ENCODE results near the gene COL4A2. TPM values are rescaled to one million over a fixed set of nuclear protein-coding genes. Genes with fewer than 3 reads are reported as not detected.

The COL4A2 gene
- total RNA-seq, 4 donors from 2014 or later: 56.6 to 139 (median 89.1) TPM

DNA sequence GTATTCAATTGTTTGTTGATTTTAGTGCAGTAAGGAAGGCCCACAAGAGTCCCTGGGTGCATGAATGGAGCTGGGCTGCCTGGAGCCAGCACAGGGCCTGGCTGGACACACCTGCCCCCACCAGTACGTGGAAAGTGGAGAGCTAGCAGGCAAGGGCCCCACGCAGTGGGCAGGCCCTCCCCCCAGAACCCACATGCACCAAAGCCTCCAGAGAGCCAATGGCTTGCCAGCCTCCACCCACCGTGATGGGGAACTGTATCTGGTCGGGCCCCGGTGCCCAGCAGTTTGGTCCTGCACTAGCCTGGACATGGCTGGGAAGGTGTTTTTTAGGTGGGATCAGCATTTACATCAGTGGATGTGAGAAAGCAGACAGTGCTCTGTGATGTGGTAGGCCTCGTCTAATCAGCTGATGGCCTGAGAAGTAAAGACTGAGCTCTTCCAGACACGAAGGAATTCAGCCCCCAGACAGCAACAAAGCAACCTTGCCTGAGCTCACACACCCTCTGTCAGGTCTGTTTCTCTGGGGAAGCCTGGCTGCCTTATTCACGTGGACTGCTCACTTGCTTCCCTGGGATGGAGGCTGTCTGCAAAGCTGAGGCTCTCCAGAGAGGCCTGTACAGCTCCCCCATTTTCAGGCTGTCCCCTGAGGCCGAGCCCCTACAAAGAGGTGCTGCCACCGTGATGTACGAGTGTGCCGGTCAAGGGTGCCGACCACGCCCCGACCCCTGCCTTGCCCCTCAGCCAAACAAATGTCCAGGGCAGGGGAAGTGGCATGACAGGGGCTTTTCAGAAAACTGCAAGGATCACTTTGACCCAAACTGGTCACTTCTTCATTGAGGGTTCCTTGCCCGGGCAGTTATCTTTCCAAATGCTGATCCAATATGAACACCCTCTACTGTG is 226.9 kb downstream of the COL4A2 start:
- no peak for DNase-seq
- H3K9me3 ChIP-seq: no peaks in the 10 kb centered on the region
- no peaks in the 10 kb centered on the region for H3K27me3 ChIP-seq
- TF ChIP-seq POLR2A (IDR thresholded peaks at IDR 0.05): no peak
- TF ChIP-seq, protein P1, sequence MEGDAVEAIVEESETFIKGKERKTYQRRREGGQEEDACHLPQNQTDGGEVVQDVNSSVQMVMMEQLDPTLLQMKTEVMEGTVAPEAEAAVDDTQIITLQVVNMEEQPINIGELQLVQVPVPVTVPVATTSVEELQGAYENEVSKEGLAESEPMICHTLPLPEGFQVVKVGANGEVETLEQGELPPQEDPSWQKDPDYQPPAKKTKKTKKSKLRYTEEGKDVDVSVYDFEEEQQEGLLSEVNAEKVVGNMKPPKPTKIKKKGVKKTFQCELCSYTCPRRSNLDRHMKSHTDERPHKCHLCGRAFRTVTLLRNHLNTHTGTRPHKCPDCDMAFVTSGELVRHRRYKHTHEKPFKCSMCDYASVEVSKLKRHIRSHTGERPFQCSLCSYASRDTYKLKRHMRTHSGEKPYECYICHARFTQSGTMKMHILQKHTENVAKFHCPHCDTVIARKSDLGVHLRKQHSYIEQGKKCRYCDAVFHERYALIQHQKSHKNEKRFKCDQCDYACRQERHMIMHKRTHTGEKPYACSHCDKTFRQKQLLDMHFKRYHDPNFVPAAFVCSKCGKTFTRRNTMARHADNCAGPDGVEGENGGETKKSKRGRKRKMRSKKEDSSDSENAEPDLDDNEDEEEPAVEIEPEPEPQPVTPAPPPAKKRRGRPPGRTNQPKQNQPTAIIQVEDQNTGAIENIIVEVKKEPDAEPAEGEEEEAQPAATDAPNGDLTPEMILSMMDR (IDR thresholded peaks at IDR 0.05): no peak
- H3K36me3 ChIP-seq: peaks cover 0 to 7% (median 0%) of the 10 kb centered on the region in 3 donors
- peaks cover 0 to 18% (median 0%) of the 10 kb centered on the region in 4 donors for H3K4me1 ChIP-seq
- peak overlapping the region in 1 of 4 donors; percentile 8 for H3K27ac ChIP-seq
- H3K4me3 ChIP-seq: no peak overlapping the region

DNA sequence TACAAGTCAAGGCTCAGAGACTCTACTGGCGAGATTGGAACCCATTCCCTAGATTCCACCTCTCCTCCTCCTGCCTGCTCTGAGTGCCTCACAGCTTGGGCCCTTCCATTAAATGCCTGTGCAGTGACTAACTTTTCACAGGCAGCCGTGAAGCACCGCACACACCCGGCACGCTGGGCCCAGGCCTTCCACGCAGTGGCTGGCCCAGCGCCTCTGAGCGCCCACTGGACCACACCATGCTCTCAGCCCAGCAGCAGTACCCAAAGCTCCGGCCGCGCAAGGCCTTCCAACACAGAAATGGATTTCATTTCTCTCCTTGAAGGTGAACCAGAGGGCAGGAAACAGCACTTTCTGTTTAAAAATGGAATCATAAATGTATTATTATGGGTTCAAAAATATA is 228.4 kb downstream of the COL4A2 start:
- TF ChIP-seq POLR2A (IDR thresholded peaks at IDR 0.05): no peak
- TF ChIP-seq, protein P1 (IDR thresholded peaks at IDR 0.05): no peak
- Histone ChIP-seq H3K27ac (peak overlapping the region in 2 of 4 donors; percentile 31 to 47), H3K9me3 (no peaks in the 10 kb centered on the region), H3K4me1 (peaks cover 0 to 22% (median 0%) of the 10 kb centered on the region in 4 donors), H3K4me3 (no peak overlapping the region), H3K36me3 (peaks cover 0 to 7% (median 0%) of the 10 kb centered on the region in 3 donors), H3K27me3 (no peaks in the 10 kb centered on the region)
- no peak for DNase-seq

DNA sequence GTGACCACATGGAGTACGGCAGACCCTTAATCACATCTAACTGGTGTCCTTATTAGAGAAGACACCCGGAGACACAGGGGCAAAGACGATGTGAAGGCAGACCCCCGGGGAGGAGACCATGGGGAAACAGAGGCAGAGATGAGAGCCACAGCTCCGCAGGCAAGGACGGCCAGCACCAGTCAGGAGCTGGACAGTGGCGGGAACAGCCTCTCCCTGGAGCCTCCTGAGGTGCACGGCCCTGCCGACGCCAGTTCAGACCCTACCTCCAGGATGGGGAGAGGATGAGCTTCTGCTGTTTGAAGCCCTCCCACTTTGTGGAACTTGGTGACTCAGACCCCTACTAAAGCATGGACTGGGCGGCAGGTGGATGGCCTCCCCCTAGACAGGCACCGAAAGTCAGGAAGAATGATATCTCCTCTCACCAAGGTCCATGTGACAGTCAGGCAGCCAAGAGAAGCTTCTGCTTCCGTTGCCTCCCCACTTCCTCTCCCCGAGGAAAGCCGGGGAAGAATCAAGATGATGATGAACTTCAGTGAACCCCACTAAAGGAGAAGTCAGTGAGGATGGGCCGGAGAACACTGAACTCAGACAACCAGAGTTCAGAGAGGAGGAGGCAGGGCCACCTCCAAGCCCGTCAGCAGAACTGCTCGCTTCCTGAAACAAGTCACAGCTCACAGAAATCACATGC is 229.1 kb downstream of the COL4A2 start:
- TF ChIP-seq POLR2A (IDR thresholded peaks at IDR 0.05): no peak
- TF ChIP-seq, protein P1 (IDR thresholded peaks at IDR 0.05): no peak
- peaks cover 0 to 7% (median 0%) of the 10 kb centered on the region in 3 donors for H3K36me3 ChIP-seq
- peaks cover 0 to 27% (median 0%) of the 10 kb centered on the region in 4 donors for H3K4me1 ChIP-seq
- no peaks in the 10 kb centered on the region for H3K27me3 ChIP-seq
- peak overlapping the region in 2 of 4 donors; percentile 31 to 47 for H3K27ac ChIP-seq
- H3K9me3 ChIP-seq: no peaks in the 10 kb centered on the region
- peak in 2 of 3 donors; percentile 25 to 63 for DNase-seq
- no peak overlapping the region for H3K4me3 ChIP-seq

DNA sequence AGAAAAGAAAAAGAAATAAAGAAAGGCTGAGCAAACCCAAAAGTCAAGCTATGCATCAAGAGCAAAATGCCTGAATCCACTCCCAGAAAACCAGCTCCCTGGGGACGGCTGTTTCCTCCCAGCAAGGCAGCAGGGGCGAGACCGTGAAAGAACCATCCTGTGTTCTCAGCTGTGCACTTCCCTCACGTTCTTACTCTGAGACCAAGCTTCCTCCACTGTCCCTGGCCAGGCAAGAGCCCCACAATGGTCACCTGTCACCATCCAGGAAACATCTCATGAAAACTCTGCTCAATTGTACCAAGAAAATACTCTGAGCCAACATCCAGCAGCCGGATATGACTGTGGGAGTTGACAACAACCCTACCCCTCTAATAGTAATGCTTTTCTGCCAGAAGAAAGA is 231.5 kb downstream of the COL4A2 start:
- H3K27me3 ChIP-seq: no peaks in the 10 kb centered on the region
- H3K36me3 ChIP-seq: peaks cover 0 to 7% (median 0%) of the 10 kb centered on the region in 3 donors
- no peak for DNase-seq
- peaks cover 0 to 44% (median 0%) of the 10 kb centered on the region in 4 donors for H3K4me1 ChIP-seq
- no peaks in the 10 kb centered on the region for H3K9me3 ChIP-seq
- no peak overlapping the region for H3K4me3 ChIP-seq
- peak overlapping the region in 2 of 4 donors; percentile 57 to 76 for H3K27ac ChIP-seq
- TF ChIP-seq POLR2A (IDR thresholded peaks at IDR 0.05): no peak
- TF ChIP-seq, protein P1 (IDR thresholded peaks at IDR 0.05): no peak

DNA sequence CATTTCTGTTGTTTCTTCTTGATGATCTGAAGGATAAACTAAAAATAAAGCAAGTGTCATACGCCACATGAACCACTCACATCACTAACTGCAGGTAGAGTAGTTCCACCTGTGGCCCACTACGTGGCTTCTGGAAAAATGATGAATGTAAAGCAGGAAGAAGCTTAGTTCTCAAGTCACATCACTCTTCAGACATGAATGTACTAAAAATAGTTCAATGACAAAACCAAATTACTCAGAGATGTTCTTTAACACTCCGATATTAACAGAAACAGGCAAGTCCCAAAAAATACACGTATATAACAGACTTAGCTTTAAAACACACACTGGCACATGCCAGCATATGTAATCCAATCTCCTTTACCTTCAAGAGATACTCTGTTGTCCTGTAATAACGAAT is 232.8 kb downstream of the COL4A2 start:
- peaks cover 0 to 44% (median 0%) of the 10 kb centered on the region in 4 donors for H3K4me1 ChIP-seq
- H3K9me3 ChIP-seq: no peaks in the 10 kb centered on the region
- no peak overlapping the region for H3K27ac ChIP-seq
- H3K27me3 ChIP-seq: no peaks in the 10 kb centered on the region
- DNase-seq: no peak
- TF ChIP-seq, protein P1 (IDR thresholded peaks at IDR 0.05): no peak
- no peak for TF ChIP-seq POLR2A (IDR thresholded peaks at IDR 0.05)
- no peak overlapping the region for H3K4me3 ChIP-seq
- H3K36me3 ChIP-seq: peaks cover 0 to 7% (median 0%) of the 10 kb centered on the region in 3 donors
